Nephron (organoid): Measurements from ENCODE around the gene TRA2B.
A peak's percentile ranks its signal among the peaks of the same experiment; 100 is the strongest.

Experiments used
- H3K27ac Mint-ChIP-seq, 3 experiments: 2 replicates each; pipeline ENCODE4 v1.8.0; 2020; ENCODE audit warnings: mixed read lengths in 3 of 3, mild to moderate bottlenecking in 2 of 3, moderate library complexity in 1 of 3
- H3K27me3 Mint-ChIP-seq: 2 replicates; pipeline ENCODE4 v1.8.0; 2021; ENCODE audit warnings: low read depth, mild to moderate bottlenecking, moderate library complexity, mixed read lengths
- H3K36me3 Mint-ChIP-seq: 2 replicates; pipeline ENCODE4 v1.8.0; 2020; ENCODE audit warnings: low read depth, mixed read lengths
- H3K4me1 Mint-ChIP-seq: 2 replicates; pipeline ENCODE4 v1.8.0; 2020; ENCODE audit warnings: mixed read lengths
- H3K4me3 Mint-ChIP-seq, 3 experiments: 2 replicates each; pipeline ENCODE4 v1.8.0; 2020; ENCODE audit warnings: mild to moderate bottlenecking in 3 of 3, mixed read lengths in 3 of 3, moderate library complexity in 2 of 3
- H3K9me3 Mint-ChIP-seq: 2 replicates; pipeline ENCODE4 v1.8.0; 2020; ENCODE audit warnings: mixed read lengths
- CTCF ChIP-seq, 3 experiments: fragments of 200-600 bp; sonication (generic); IDR thresholded peaks; one replicate each; pipeline ENCODE4 v1.5.0; 2021; ENCODE audit warnings: antibody characterized with exemption in 3 of 3; ENCODE audit not compliant: unreplicated experiment in 3 of 3

TRA2B gene

GRCh38 chr3:185900228-185900627, 37.6 kb downstream of the TRA2B start:
- Mint-ChIP-seq H3K27me3 (no peaks in the 10 kb centered on the region), H3K9me3 (peaks cover 6% of the 10 kb centered on the region), H3K27ac (peak overlapping the region in 2 of 3 experiments; percentile 39 to 53), H3K4me1 (no peaks in the 10 kb centered on the region), H3K36me3 (no peaks in the 10 kb centered on the region), H3K4me3 (no peak overlapping the region)
- TF ChIP-seq CTCF (IDR thresholded peaks at IDR 0.05; ENCODE audit: unreplicated experiment in 3 of 3), result no peak

- Mint-ChIP-seq H3K27me3 (no peaks in the 10 kb centered on the region), H3K4me3 (no peak overlapping the region), H3K36me3 (no peaks in the 10 kb centered on the region), H3K27ac (no peak overlapping the region), H3K4me1 (no peaks in the 10 kb centered on the region), H3K9me3 (peaks cover 6% of the 10 kb centered on the region)
- TF ChIP-seq CTCF (IDR thresholded peaks at IDR 0.05; ENCODE audit: unreplicated experiment in 3 of 3), result no peak
These were observed 41.2 kb downstream of the TRA2B start for GRCh38 chr3:185896636-185897035.

DNA sequence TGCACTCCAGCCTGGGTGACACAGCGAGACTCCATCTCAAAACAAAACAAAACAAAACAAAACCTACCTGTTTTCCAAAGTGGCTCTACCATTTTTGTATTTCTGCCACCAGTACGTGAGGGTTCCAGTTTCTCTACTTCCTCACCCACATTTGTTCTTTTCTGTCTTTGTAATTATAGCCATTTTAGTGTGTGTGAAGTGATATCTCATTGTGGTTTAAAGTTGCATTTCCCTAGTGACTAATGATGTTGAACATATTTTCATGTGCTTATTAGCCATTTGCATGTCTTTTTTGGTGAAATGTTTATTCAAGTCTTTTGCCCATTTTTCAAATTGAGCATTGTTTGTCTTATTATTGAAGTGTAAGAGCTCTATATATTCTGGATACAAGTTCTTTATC, 50.7 kb downstream of the TRA2B start:
- Mint-ChIP-seq H3K4me1 (no peaks in the 10 kb centered on the region), H3K36me3 (no peaks in the 10 kb centered on the region), H3K4me3 (no peak overlapping the region), H3K27me3 (peaks cover 10% of the 10 kb centered on the region), H3K9me3 (no peaks in the 10 kb centered on the region), H3K27ac (no peak overlapping the region)
- no peak for TF ChIP-seq CTCF (IDR thresholded peaks at IDR 0.05; ENCODE audit: unreplicated experiment in 3 of 3)

DNA sequence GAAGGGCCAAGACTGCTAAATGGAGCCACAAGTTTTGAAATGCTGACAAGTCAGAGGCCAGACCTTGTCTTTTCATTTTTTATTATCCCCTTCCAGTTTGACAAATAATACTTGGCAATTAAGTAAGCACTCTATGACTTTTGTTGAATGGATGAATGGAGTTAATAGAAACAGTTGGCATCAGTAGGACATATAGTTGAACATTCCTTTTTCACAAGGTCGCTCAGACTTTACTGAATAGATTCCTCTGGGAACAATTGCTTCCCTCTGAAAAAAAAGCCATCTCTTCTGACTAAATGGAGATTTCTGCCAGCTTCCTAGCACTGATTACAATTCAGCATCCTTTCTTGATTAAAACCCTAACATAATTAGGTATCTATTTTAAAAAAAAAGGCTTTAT, 53.2 kb downstream of the TRA2B start:
- peaks cover 14% of the 10 kb centered on the region for H3K27me3 Mint-ChIP-seq
- H3K4me1 Mint-ChIP-seq, result no peaks in the 10 kb centered on the region
- H3K27ac Mint-ChIP-seq, result no peak overlapping the region
- H3K36me3 Mint-ChIP-seq, result no peaks in the 10 kb centered on the region
- no peak overlapping the region for H3K4me3 Mint-ChIP-seq
- no peaks in the 10 kb centered on the region for H3K9me3 Mint-ChIP-seq
- TF ChIP-seq CTCF (IDR thresholded peaks at IDR 0.05; ENCODE audit: unreplicated experiment in 3 of 3), result no peak

DNA sequence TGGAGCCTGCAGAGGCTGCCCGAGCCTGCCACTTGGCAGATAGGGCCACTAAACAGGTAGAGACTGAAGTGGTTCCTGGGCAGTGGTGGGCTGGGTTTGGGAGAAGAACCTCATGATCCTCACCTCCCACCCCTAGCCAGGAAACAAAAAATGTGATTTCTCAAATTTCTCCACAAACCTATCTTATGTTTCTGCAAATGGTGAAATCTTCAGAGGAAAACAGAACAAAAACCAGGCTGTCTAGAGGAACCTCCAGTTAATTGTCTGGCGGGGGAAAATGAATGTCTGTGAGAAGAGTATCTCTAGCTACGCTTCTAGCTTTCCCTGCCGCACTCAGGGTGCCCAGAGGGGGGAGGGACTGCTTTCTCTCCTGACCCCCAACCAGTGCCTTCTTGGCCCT, 55.9 kb downstream of the TRA2B start:
- no peaks in the 10 kb centered on the region for H3K36me3 Mint-ChIP-seq

More for the DNA sequence above, 55.9 kb downstream of the TRA2B start:
- no peak overlapping the region for H3K4me3 Mint-ChIP-seq
- peaks cover 6% of the 10 kb centered on the region for H3K27me3 Mint-ChIP-seq
- no peaks in the 10 kb centered on the region for H3K9me3 Mint-ChIP-seq
- no peaks in the 10 kb centered on the region for H3K4me1 Mint-ChIP-seq
- H3K27ac Mint-ChIP-seq, result no peak overlapping the region
- no peak for TF ChIP-seq CTCF (IDR thresholded peaks at IDR 0.05; ENCODE audit: unreplicated experiment in 3 of 3)
